ENCODE results near the gene PDE4D. TPM values are rescaled to one million over a fixed set of nuclear protein-coding genes. Genes with fewer than 3 reads are reported as not detected.

The PDE4D gene
- total RNA-seq, 2 experiments from 2014 or later: 0.50 to 0.51 TPM

- ChIA-PET CTCF (ENCODE audit: unreplicated experiment) (no interaction called here), POLR2A (interaction anchor here (1.5 kb wide), 1 partner anchor 12 kb away, joined by 3 read pairs; no protein-coding TSS in a partner anchor)
- DNase-seq (ENCODE audit: low spot score): no peak
- no peaks in the 10 kb centered on the region for H3K9me2 ChIP-seq (ENCODE audit: insufficient read depth, low read length)
- intact Hi-C loops (cut with micrococcal nuclease; ENCODE audit: unreplicated experiment): no loop called here
- TF ChIP-seq EZH2phosphoT487 (IDR thresholded peaks at IDR 0.05; ENCODE audit: borderline replicate concordance, low read depth, low read length) (no peak), CTCF (conservative IDR thresholded peaks at IDR 0.05; ENCODE audit: low read length) (no peak)
- H3K9me3 ChIP-seq (ENCODE audit: low read length): no peaks in the 10 kb centered on the region
- H3K4me3 ChIP-seq (ENCODE audit: low read depth, low read length, poor library complexity, severe bottlenecking): no peak overlapping the region
- no peaks in the 10 kb centered on the region for H3K79me2 ChIP-seq (ENCODE audit: insufficient read depth, low read depth, low read length)
- no peak overlapping the region for H3K4me2 ChIP-seq (ENCODE audit: low read length)
- H2AFZ ChIP-seq (ENCODE audit: low read length): no peak overlapping the region
- no peaks in the 10 kb centered on the region for H3K36me3 ChIP-seq (ENCODE audit: insufficient read depth, low read length)
- BruUV-seq (replicated peaks): no TSS peak
- H3K4me1 ChIP-seq (ENCODE audit: insufficient read depth, low read length, poor library complexity, severe bottlenecking): no peaks in the 10 kb centered on the region
- no peak overlapping the region for H3K27ac ChIP-seq (ENCODE audit: low read depth, low read length, poor library complexity, severe bottlenecking)
- no peaks in the 10 kb centered on the region for H4K20me1 ChIP-seq (ENCODE audit: insufficient read depth, low read length)
These were observed 743.7 kb downstream of the PDE4D start for GRCh38 chr5:59149827-59150226.

GRCh38 chr5:59149271-59149670, 744.3 kb downstream of the PDE4D start:
- CTCF ChIA-PET (ENCODE audit: unreplicated experiment): no interaction called here
- TF ChIP-seq EZH2phosphoT487 (IDR thresholded peaks at IDR 0.05; ENCODE audit: borderline replicate concordance, low read depth, low read length): no peak
- TF ChIP-seq CTCF (conservative IDR thresholded peaks at IDR 0.05; ENCODE audit: low read length): no peak
- no peaks in the 10 kb centered on the region for H3K4me1 ChIP-seq (ENCODE audit: insufficient read depth, low read length, poor library complexity, severe bottlenecking)
- DNase-seq (ENCODE audit: low spot score): no peak
- no peaks in the 10 kb centered on the region for H4K20me1 ChIP-seq (ENCODE audit: insufficient read depth, low read length)
- no peaks in the 10 kb centered on the region for H3K79me2 ChIP-seq (ENCODE audit: insufficient read depth, low read depth, low read length)
- BruUV-seq (replicated peaks): no TSS peak
- no peak overlapping the region for H3K4me2 ChIP-seq (ENCODE audit: low read length)
- H3K9me3 ChIP-seq (ENCODE audit: low read length): no peaks in the 10 kb centered on the region
- no peaks in the 10 kb centered on the region for H3K36me3 ChIP-seq (ENCODE audit: insufficient read depth, low read length)
- H2AFZ ChIP-seq (ENCODE audit: low read length): no peak overlapping the region
- no peaks in the 10 kb centered on the region for H3K9me2 ChIP-seq (ENCODE audit: insufficient read depth, low read length)
- H3K27ac ChIP-seq (ENCODE audit: low read depth, low read length, poor library complexity, severe bottlenecking): no peak overlapping the region
- no peak overlapping the region for H3K4me3 ChIP-seq (ENCODE audit: low read depth, low read length, poor library complexity, severe bottlenecking)
- intact Hi-C loops (cut with micrococcal nuclease; ENCODE audit: unreplicated experiment): no loop called here
- POLR2A ChIA-PET: interaction anchor here (0.6 to 1.5 kb wide), 3 partner anchors 12 to 29 kb away, joined by 3 to 4 read pairs (median 3); no protein-coding TSS in a partner anchor

- no peak overlapping the region for H3K27ac ChIP-seq (ENCODE audit: low read depth, low read length, poor library complexity, severe bottlenecking)
- no peaks in the 10 kb centered on the region for H3K4me1 ChIP-seq (ENCODE audit: insufficient read depth, low read length, poor library complexity, severe bottlenecking)
- H3K79me2 ChIP-seq (ENCODE audit: insufficient read depth, low read depth, low read length): no peaks in the 10 kb centered on the region
- ChIA-PET POLR2A (interaction anchor here (0.5 kb wide), 1 partner anchor 16 kb away, joined by 3 read pairs; no protein-coding TSS in a partner anchor), CTCF (ENCODE audit: unreplicated experiment) (no interaction called here)
- no peak overlapping the region for H3K4me2 ChIP-seq (ENCODE audit: low read length)
- intact Hi-C loops (cut with micrococcal nuclease; ENCODE audit: unreplicated experiment): no loop called here
- H4K20me1 ChIP-seq (ENCODE audit: insufficient read depth, low read length): no peaks in the 10 kb centered on the region
- H3K9me3 ChIP-seq (ENCODE audit: low read length): no peaks in the 10 kb centered on the region
- no peak overlapping the region for H2AFZ ChIP-seq (ENCODE audit: low read length)
- H3K36me3 ChIP-seq (ENCODE audit: insufficient read depth, low read length): no peaks in the 10 kb centered on the region
- DNase-seq (ENCODE audit: low spot score): no peak
- TF ChIP-seq EZH2phosphoT487 (IDR thresholded peaks at IDR 0.05; ENCODE audit: borderline replicate concordance, low read depth, low read length) (no peak), CTCF (conservative IDR thresholded peaks at IDR 0.05; ENCODE audit: low read length) (no peak)
- no TSS peak for BruUV-seq (replicated peaks)
- no peaks in the 10 kb centered on the region for H3K9me2 ChIP-seq (ENCODE audit: insufficient read depth, low read length)
- no peak overlapping the region for H3K4me3 ChIP-seq (ENCODE audit: low read depth, low read length, poor library complexity, severe bottlenecking)
These were observed 746.8 kb downstream of the PDE4D start for GRCh38 chr5:59146729-59147128.
